ENCODE measurements around the gene GRWD1.

GRWD1 gene

GRCh38 chr19:48456864-48457263 lies 11.1 kb downstream of the GRWD1 start:
- DNase-seq (ENCODE audit: low spot score) = no peak

- no peak for DNase-seq (ENCODE audit: low spot score)
These were observed 12.2 kb downstream of the GRWD1 start for GRCh38 chr19:48458016-48458415.

- DNase-seq (ENCODE audit: low spot score) = no peak
These were observed 15.8 kb downstream of the GRWD1 start for GRCh38 chr19:48461651-48461981.

GRCh38 chr19:48461982-48462655 lies 16.3 kb downstream of the GRWD1 start:
- DNase-seq (ENCODE audit: low spot score) = no peak

GRCh38 chr19:48465215-48465614 lies 19.4 kb downstream of the GRWD1 start:
- DNase-seq (ENCODE audit: low spot score) = no peak

GRCh38 chr19:48466561-48467325 lies 21.0 kb downstream of the GRWD1 start:
- no peak for DNase-seq (ENCODE audit: low spot score)

GRCh38 chr19:48468772-48469288 lies 23.0 kb downstream of the GRWD1 start:
- peak; percentile 100 for DNase-seq (ENCODE audit: low spot score)

- DNase-seq (ENCODE audit: low spot score) = peak; percentile 81
These were observed 23.6 kb downstream of the GRWD1 start, which contains the start of gene CYTH2 for GRCh38 chr19:48469289-48469881. Gene CYTH2, plus strand, starts transcription at chr19:48469369. Its CDS starts 139 bp downstream, at chr19:48469508.

GRCh38 chr19:48469934-48470680 lies 24.3 kb downstream of the GRWD1 start:
- DNase-seq (ENCODE audit: low spot score) = no peak

GRCh38 chr19:48470856-48471255 lies 25.1 kb downstream of the GRWD1 start:
- no peak for DNase-seq (ENCODE audit: low spot score)

GRCh38 chr19:48471836-48472235 lies 26.1 kb downstream of the GRWD1 start:
- DNase-seq (ENCODE audit: low spot score) = no peak

- DNase-seq (ENCODE audit: low spot score) = no peak
These were observed 27.6 kb downstream of the GRWD1 start for GRCh38 chr19:48473161-48473966.

- no peak for DNase-seq (ENCODE audit: low spot score)
These were observed 28.4 kb downstream of the GRWD1 start for GRCh38 chr19:48474084-48474592.

GRCh38 chr19:48475369-48476068 lies 29.7 kb downstream of the GRWD1 start:
- DNase-seq (ENCODE audit: low spot score) = no peak

- no peak for DNase-seq (ENCODE audit: low spot score)
These were observed 30.4 kb downstream of the GRWD1 start for GRCh38 chr19:48476176-48476575.

GRCh38 chr19:48477067-48477685 lies 31.4 kb downstream of the GRWD1 start:
- no peak for DNase-seq (ENCODE audit: low spot score)

- no peak for DNase-seq (ENCODE audit: low spot score)
These were observed 32.0 kb downstream of the GRWD1 start for GRCh38 chr19:48477698-48478338.

- DNase-seq (ENCODE audit: low spot score) = no peak
These were observed 32.8 kb downstream of the GRWD1 start for GRCh38 chr19:48478339-48479256.

Data from putamen (tissue), 1 donor.